Measurements from ENCODE around the gene ATG13. TPM values are rescaled to one million over a fixed set of nuclear protein-coding genes. Genes with fewer than 3 reads are reported as not detected.

ATG13 gene
- polyA plus RNA-seq, 1 of the 3 experiments (the other 2 are of a cell fraction) = 39.4 TPM

GRCh38 chr11:46625406-46625805, 8.1 kb downstream of the ATG13 start:
- Histone ChIP-seq H3K27ac (ENCODE audit: low read depth in 2 of 2, low read length in 1 of 2) (no peak overlapping the region), H3F3A (replicated peaks; ENCODE audit: insufficient read depth) (peaks cover 5% of the 10 kb centered on the region), H3K79me2 (ENCODE audit: insufficient read depth) (peaks cover 62% of the 10 kb centered on the region), H3K9me2 (no peaks in the 10 kb centered on the region), H3K36me3 (replicated peaks in 1 of 2; ENCODE audit: control insufficient read depth in 1 of 2, insufficient read depth in 2 of 2, low read length in 1 of 2) (peaks cover 18 to 32% of the 10 kb centered on the region in 2 experiments), H3K9ac (no peak overlapping the region), H4K20me1 (ENCODE audit: insufficient read depth) (no peaks in the 10 kb centered on the region), H3K4me2 (no peak overlapping the region), H3K4me1 (ENCODE audit: control insufficient read depth in 1 of 2, insufficient read depth in 2 of 2, low read depth in 1 of 2, low read length in 1 of 2) (no peaks in the 10 kb centered on the region), H3K27me3 (ENCODE audit: insufficient read depth) (no peaks in the 10 kb centered on the region), H3K4me3 (ENCODE audit: low read depth in 2 of 2, low read length in 1 of 2) (no peak overlapping the region), H2AFZ (ENCODE audit: low read depth) (no peak overlapping the region), H3K9me3 (no peaks in the 10 kb centered on the region)
- WGBS (ENCODE audit: low lambda C conversion rate) = 96% methylated on average over 3 of the region's 3 CpGs
- no peak for DNase-seq
- TF ChIP-seq, protein P1, sequence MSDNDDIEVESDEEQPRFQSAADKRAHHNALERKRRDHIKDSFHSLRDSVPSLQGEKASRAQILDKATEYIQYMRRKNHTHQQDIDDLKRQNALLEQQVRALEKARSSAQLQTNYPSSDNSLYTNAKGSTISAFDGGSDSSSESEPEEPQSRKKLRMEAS (IDR thresholded peaks at IDR 0.05; ENCODE audit: low read depth) = no peak
- TF ChIP-seq EP300 (IDR thresholded peaks at IDR 0.05; ENCODE audit: borderline replicate concordance in 1 of 2, low read depth in 1 of 2, low read length in 1 of 2) = no peak
- no peak for TF ChIP-seq FOSL2 (IDR thresholded peaks at IDR 0.05; ENCODE audit: borderline replicate concordance, low read depth)
- no peak for TF ChIP-seq POLR2AphosphoS5 (IDR thresholded peaks at IDR 0.05; ENCODE audit: low read depth, low read length)
- no peak for TF ChIP-seq RFX5 (IDR thresholded peaks at IDR 0.05; ENCODE audit: low read length)
- TF ChIP-seq RXRA (IDR thresholded peaks at IDR 0.05; ENCODE audit: borderline replicate concordance, low read depth) = no peak
- no peak for TF ChIP-seq YY1 (IDR thresholded peaks at IDR 0.05; ENCODE audit: low read depth)
- TF ChIP-seq GATA2 (CRISPR knock-in tag; IDR thresholded peaks at IDR 0.05) = no peak
- no peak for TF ChIP-seq TEAD4 (IDR thresholded peaks at IDR 0.05; ENCODE audit: borderline replicate concordance, insufficient read depth)
- TF ChIP-seq JUND (IDR thresholded peaks at IDR 0.05) = no peak
- ChIA-PET POLR2A (no interaction called here), CTCF (interaction anchor here (1.5 kb wide), 1 partner anchor 49 kb away, joined by 4 read pairs; no protein-coding TSS in a partner anchor)

DNA sequence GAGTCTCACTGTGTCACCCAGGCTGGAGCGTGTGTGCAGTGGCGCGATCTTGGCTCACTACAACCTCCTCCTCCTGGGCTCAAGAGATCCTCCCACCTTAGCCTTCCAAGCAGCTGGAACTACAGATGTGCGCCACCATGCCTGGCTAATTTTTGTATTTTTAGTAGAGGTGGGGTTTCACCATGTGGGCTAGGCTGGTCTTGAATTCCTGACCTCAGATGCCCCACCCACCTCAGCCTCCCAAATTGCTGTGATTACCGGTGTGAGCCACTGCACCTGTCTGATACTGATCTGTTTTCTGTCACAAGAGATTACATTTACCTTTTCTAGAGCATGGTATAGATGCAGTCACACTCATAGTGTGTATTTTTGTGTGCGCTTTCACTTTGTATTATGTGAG, 11.6 kb downstream of the ATG13 start:
- no peak for TF ChIP-seq FOXM1 (IDR thresholded peaks at IDR 0.05; ENCODE audit: low read depth)
- TF ChIP-seq TAF1 (IDR thresholded peaks at IDR 0.05; ENCODE audit: borderline replicate concordance, low read depth, low read length) = no peak
- TF ChIP-seq, protein P2, sequence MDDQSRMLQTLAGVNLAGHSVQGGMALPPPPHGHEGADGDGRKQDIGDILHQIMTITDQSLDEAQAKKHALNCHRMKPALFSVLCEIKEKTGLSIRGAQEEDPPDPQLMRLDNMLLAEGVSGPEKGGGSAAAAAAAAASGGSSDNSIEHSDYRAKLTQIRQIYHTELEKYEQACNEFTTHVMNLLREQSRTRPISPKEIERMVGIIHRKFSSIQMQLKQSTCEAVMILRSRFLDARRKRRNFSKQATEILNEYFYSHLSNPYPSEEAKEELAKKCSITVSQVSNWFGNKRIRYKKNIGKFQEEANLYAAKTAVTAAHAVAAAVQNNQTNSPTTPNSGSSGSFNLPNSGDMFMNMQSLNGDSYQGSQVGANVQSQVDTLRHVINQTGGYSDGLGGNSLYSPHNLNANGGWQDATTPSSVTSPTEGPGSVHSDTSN (IDR thresholded peaks at IDR 0.05) = no peak
- TF ChIP-seq CTCF (IDR thresholded peaks at IDR 0.05) = no peak
- TF ChIP-seq, protein P3, sequence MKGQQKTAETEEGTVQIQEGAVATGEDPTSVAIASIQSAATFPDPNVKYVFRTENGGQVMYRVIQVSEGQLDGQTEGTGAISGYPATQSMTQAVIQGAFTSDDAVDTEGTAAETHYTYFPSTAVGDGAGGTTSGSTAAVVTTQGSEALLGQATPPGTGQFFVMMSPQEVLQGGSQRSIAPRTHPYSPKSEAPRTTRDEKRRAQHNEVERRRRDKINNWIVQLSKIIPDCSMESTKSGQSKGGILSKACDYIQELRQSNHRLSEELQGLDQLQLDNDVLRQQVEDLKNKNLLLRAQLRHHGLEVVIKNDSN (IDR thresholded peaks at IDR 0.05; ENCODE audit: borderline replicate concordance, low read depth) = no peak
- no peak for TF ChIP-seq TCF12 (IDR thresholded peaks at IDR 0.05)
- no peak for TF ChIP-seq FOSL2 (IDR thresholded peaks at IDR 0.05; ENCODE audit: borderline replicate concordance, low read depth)
- no peak for TF ChIP-seq ELF1 (IDR thresholded peaks at IDR 0.05)
- no peak for TF ChIP-seq SIN3A (IDR thresholded peaks at IDR 0.05; ENCODE audit: borderline replicate concordance, low read depth, low read length)
- no peak for TF ChIP-seq TEAD4 (IDR thresholded peaks at IDR 0.05; ENCODE audit: borderline replicate concordance, insufficient read depth)
- no peak for TF ChIP-seq JUND (IDR thresholded peaks at IDR 0.05)
- no peak for TF ChIP-seq RFX5 (IDR thresholded peaks at IDR 0.05; ENCODE audit: low read length)
- no peaks in the 10 kb centered on the region for H4K20me1 ChIP-seq (ENCODE audit: insufficient read depth)
- peaks cover 19 to 34% of the 10 kb centered on the region in 2 experiments for H3K36me3 ChIP-seq (replicated peaks in 1 of 2; ENCODE audit: control insufficient read depth in 1 of 2, insufficient read depth in 2 of 2, low read length in 1 of 2)
- no peaks in the 10 kb centered on the region for H3K4me1 ChIP-seq (ENCODE audit: control insufficient read depth in 1 of 2, insufficient read depth in 2 of 2, low read depth in 1 of 2, low read length in 1 of 2)
- no peaks in the 10 kb centered on the region for H3K27me3 ChIP-seq (ENCODE audit: insufficient read depth)
- peaks cover 5% of the 10 kb centered on the region for H3F3A ChIP-seq (replicated peaks; ENCODE audit: insufficient read depth)
- no peak for DNase-seq
- no peak overlapping the region for H3K4me2 ChIP-seq
- no peak overlapping the region for H2AFZ ChIP-seq (ENCODE audit: low read depth)
- ChIA-PET POLR2A (no interaction called here), CTCF (no interaction called here)
- no peak overlapping the region for H3K4me3 ChIP-seq (ENCODE audit: low read depth in 2 of 2, low read length in 1 of 2)
- no peaks in the 10 kb centered on the region for H3K9me3 ChIP-seq
- no peak overlapping the region for H3K9ac ChIP-seq
- WGBS (ENCODE audit: low lambda C conversion rate) = 87% methylated on average over 6 of the region's 6 CpGs
- H3K9me2 ChIP-seq = no peaks in the 10 kb centered on the region
- peaks cover 35% of the 10 kb centered on the region for H3K79me2 ChIP-seq (ENCODE audit: insufficient read depth)
- H3K27ac ChIP-seq (ENCODE audit: low read depth in 2 of 2, low read length in 1 of 2) = no peak overlapping the region

All from SK-N-SH (cell line).